ENCODE results near the gene CYP2C19.

GRCh38 chr10:94853065-94853464 is 90.6 kb downstream of the CYP2C19 start:
- no peak for TF ChIP-seq USF1 (CRISPR knock-in tag; IDR thresholded peaks at IDR 0.05)
- no peak for TF ChIP-seq CTCF (IDR thresholded peaks at IDR 0.05)
- no peak for TF ChIP-seq IRF2 (CRISPR knock-in tag; IDR thresholded peaks at IDR 0.05; ENCODE audit: borderline replicate concordance, low read depth)
